ENCODE results near the gene PPP1R16B. TPM values are rescaled to one million over a fixed set of nuclear protein-coding genes. Genes with fewer than 3 reads are reported as not detected.

Gene PPP1R16B
- total and polyA plus RNA-seq, 9 donors, result 0.92 to 56.4 (median 2.9) TPM

GRCh38 chr20:38890497-38890818 lies 85.0 kb downstream of the PPP1R16B start:
- H3K9me3 ChIP-seq, result no peaks in the 10 kb centered on the region
- H3K4me1 ChIP-seq (ENCODE audit: insufficient read depth), result no peaks in the 10 kb centered on the region
- TF ChIP-seq POLR2A (IDR thresholded peaks at IDR 0.05) (no peak), EP300 (IDR thresholded peaks at IDR 0.05) (no peak)
- TF ChIP-seq, protein P1, sequence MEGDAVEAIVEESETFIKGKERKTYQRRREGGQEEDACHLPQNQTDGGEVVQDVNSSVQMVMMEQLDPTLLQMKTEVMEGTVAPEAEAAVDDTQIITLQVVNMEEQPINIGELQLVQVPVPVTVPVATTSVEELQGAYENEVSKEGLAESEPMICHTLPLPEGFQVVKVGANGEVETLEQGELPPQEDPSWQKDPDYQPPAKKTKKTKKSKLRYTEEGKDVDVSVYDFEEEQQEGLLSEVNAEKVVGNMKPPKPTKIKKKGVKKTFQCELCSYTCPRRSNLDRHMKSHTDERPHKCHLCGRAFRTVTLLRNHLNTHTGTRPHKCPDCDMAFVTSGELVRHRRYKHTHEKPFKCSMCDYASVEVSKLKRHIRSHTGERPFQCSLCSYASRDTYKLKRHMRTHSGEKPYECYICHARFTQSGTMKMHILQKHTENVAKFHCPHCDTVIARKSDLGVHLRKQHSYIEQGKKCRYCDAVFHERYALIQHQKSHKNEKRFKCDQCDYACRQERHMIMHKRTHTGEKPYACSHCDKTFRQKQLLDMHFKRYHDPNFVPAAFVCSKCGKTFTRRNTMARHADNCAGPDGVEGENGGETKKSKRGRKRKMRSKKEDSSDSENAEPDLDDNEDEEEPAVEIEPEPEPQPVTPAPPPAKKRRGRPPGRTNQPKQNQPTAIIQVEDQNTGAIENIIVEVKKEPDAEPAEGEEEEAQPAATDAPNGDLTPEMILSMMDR (IDR thresholded peaks at IDR 0.05), result no peak
- H3K27me3 ChIP-seq, result no peaks in the 10 kb centered on the region
- H3K36me3 ChIP-seq, result no peaks in the 10 kb centered on the region
- no peak overlapping the region for H3K27ac ChIP-seq
- DNase-seq, result no peak
- intact Hi-C loops (cut with DNase I), result loop anchor here in 2 of 4 donors (5.0 to 10.0 kb wide), 2 partner anchors 236 to 243 kb away; no protein-coding TSS in a partner anchor
- no peak overlapping the region for H3K4me3 ChIP-seq
- 62 to 75% (median 63%) methylated on average over 3 of the region's 3 CpGs for WGBS, 3 donors

- Histone ChIP-seq H3K27ac (no peak overlapping the region), H3K27me3 (no peaks in the 10 kb centered on the region), H3K36me3 (no peaks in the 10 kb centered on the region), H3K4me1 (ENCODE audit: insufficient read depth) (no peaks in the 10 kb centered on the region), H3K4me3 (no peak overlapping the region), H3K9me3 (no peaks in the 10 kb centered on the region)
- WGBS, 3 donors, result 76 to 77% (median 76%) methylated on average over 11 of the region's 11 CpGs
- intact Hi-C loops (cut with DNase I), result loop anchor here in 2 of 4 donors (5.0 to 10.0 kb wide), 2 partner anchors 238 to 245 kb away; no protein-coding TSS in a partner anchor
- no peak for DNase-seq
- TF ChIP-seq EP300 (IDR thresholded peaks at IDR 0.05) (no peak), POLR2A (IDR thresholded peaks at IDR 0.05) (no peak)
- TF ChIP-seq, protein P1 (IDR thresholded peaks at IDR 0.05), result no peak
These were observed 86.8 kb downstream of the PPP1R16B start for GRCh38 chr20:38892091-38892981.

DNA sequence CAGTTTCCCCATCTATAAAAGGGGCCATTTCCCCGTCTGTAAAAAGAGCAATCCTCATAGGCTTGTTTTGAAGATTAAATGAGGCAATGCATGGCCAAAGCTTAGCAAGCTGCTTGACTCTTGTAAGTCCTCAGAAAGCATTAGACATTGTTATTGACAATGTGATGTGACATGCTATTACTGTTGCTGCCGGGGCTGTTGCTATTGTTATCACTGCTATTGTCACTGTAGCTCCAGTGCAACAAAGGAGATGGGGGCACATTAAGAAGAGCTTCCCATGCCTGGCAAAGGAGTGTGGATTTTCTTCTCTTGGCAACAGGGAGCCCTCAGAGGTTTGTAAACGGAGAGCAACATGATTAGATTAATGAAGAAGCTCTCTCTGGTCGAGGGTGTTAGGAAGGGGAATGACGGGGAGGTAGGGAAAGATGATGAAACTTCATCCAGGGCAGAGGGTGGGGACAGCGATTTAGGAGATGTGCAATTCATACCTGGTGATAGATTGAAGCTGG lies 87.6 kb downstream of the PPP1R16B start:
- H3K4me1 ChIP-seq (ENCODE audit: insufficient read depth), result no peaks in the 10 kb centered on the region
- no peak overlapping the region for H3K4me3 ChIP-seq
- DNase-seq, result no peak
- TF ChIP-seq EP300 (IDR thresholded peaks at IDR 0.05) (no peak), POLR2A (IDR thresholded peaks at IDR 0.05) (no peak)
- TF ChIP-seq, protein P1 (IDR thresholded peaks at IDR 0.05), result no peak
- no peaks in the 10 kb centered on the region for H3K27me3 ChIP-seq
- WGBS, 3 donors, result 9 to 20% (median 16%) methylated on average over 6 of the region's 6 CpGs
- no peaks in the 10 kb centered on the region for H3K9me3 ChIP-seq
- no peak overlapping the region for H3K27ac ChIP-seq
- no peaks in the 10 kb centered on the region for H3K36me3 ChIP-seq
- intact Hi-C loops (cut with DNase I), result loop anchor here in 2 of 4 donors (5.0 to 10.0 kb wide), 2 partner anchors 238 to 246 kb away; no protein-coding TSS in a partner anchor

- intact Hi-C loops (cut with DNase I), result loop anchor here in 2 of 4 donors (5.0 to 10.0 kb wide), 2 partner anchors 239 to 246 kb away; no protein-coding TSS in a partner anchor
- H3K4me3 ChIP-seq, result no peak overlapping the region
- WGBS, 3 donors, result 2 to 4% (median 3%) methylated on average over 24 to 25 of the region's 25 CpGs
These were observed 88.1 kb downstream of the PPP1R16B start for GRCh38 chr20:38893565-38894090.

More at GRCh38 chr20:38893565-38894090, 88.1 kb downstream of the PPP1R16B start:
- no peak overlapping the region for H3K27ac ChIP-seq
- no peaks in the 10 kb centered on the region for H3K4me1 ChIP-seq (ENCODE audit: insufficient read depth)
- TF ChIP-seq, protein P1 (IDR thresholded peaks at IDR 0.05), result peak in 1 of 3 donors; percentile 47
- no peak for TF ChIP-seq POLR2A (IDR thresholded peaks at IDR 0.05)
- H3K36me3 ChIP-seq, result no peaks in the 10 kb centered on the region
- H3K27me3 ChIP-seq, result no peaks in the 10 kb centered on the region
- peak; percentile 32 to 72 (median 50) for DNase-seq
- H3K9me3 ChIP-seq, result no peaks in the 10 kb centered on the region

Data from ovary (tissue), 9 donors.